MM.1S (cell line): Measurements from ENCODE around the gene BPI.

Experiments
- DNase-seq: peaks from one replicate; pipeline ENCODE4 v3.0.0-alpha.2; 2015
- H2AFZ ChIP-seq: fragments of 300-600 bp; sonication (generic); 2 replicates; pipeline ENCODE4 v1.6.0; 2016; ENCODE audit warnings: antibody characterized with exemption, low read length
- H3F3A ChIP-seq: fragments of 300-600 bp; sonication (generic); 2 replicates; pipeline ENCODE4 v1.6.1; 2016; ENCODE audit warnings: mild to moderate bottlenecking, antibody characterized with exemption, low read length, moderate library complexity, mixed read lengths; ENCODE audit not compliant: insufficient read depth
- H3K27ac ChIP-seq: fragments of 300-600 bp; sonication (generic); 2 replicates; pipeline ENCODE4 v1.5.1; 2016; ENCODE audit warnings: mild to moderate bottlenecking, low read length
- H3K27me3 ChIP-seq: fragments of 300-600 bp; sonication (generic); replicated peaks from 2 replicates; pipeline ENCODE4 v1.6.0; 2016; ENCODE audit warnings: low read length; ENCODE audit not compliant: insufficient read depth
- H3K36me3 ChIP-seq: fragments of 300-600 bp; sonication (generic); replicated peaks from 2 replicates; pipeline ENCODE4 v1.6.1; 2016; ENCODE audit warnings: mild to moderate bottlenecking, low read length, mixed read lengths; ENCODE audit not compliant: insufficient read depth
- H3K4me1 ChIP-seq: fragments of 300-600 bp; sonication (generic); 2 replicates; pipeline ENCODE4 v1.6.1; 2016; ENCODE audit warnings: low read length, mixed read lengths
- H3K4me2 ChIP-seq: fragments of 300-600 bp; sonication (generic); 2 replicates; pipeline ENCODE4 v1.6.0; 2016; ENCODE audit warnings: low read depth, low read length
- H3K4me3 ChIP-seq: fragments of 300-600 bp; sonication (generic); 2 replicates; pipeline ENCODE4 v1.5.1; 2016; ENCODE audit warnings: low read length, mixed read lengths
- H3K79me2 ChIP-seq: fragments of 300-600 bp; sonication (generic); 2 replicates; pipeline ENCODE4 v1.6.1; 2016; ENCODE audit warnings: mixed run types, low read length, mixed read lengths
- H3K9ac ChIP-seq: fragments of 300-600 bp; sonication (generic); 2 replicates; pipeline ENCODE4 v1.6.1; 2016; ENCODE audit warnings: low read length, mixed read lengths
- H3K9me2 ChIP-seq: fragments of 300-600 bp; sonication (generic); replicated peaks from 2 replicates; pipeline ENCODE4 v1.6.1; 2016; ENCODE audit warnings: mild to moderate bottlenecking, low read length, mixed read lengths; ENCODE audit not compliant: insufficient read depth
- H3K9me3 ChIP-seq: fragments of 300-600 bp; sonication (generic); replicated peaks from 2 replicates; pipeline ENCODE4 v1.6.1; 2016; ENCODE audit warnings: mild to moderate bottlenecking, low read length, mixed read lengths; ENCODE audit not compliant: insufficient read depth
- H4K20me1 ChIP-seq: fragments of 300-600 bp; sonication (generic); 2 replicates; pipeline ENCODE4 v1.6.1; 2016; ENCODE audit warnings: mild to moderate bottlenecking, low read length, moderate library complexity, mixed read lengths; ENCODE audit not compliant: insufficient read depth
- CTCF ChIP-seq: fragments of 300-600 bp; sonication (generic); IDR thresholded peaks from 2 replicates; pipeline ENCODE4 v1.5.1; 2016; ENCODE audit warnings: antibody characterized with exemption, low read length, mixed read lengths
- EZH2 ChIP-seq: fragments of 300-600 bp; sonication (generic); optimal IDR thresholded peaks from 2 replicates; pipeline ENCODE3; 2017; ENCODE audit warnings: low read depth, mild to moderate bottlenecking, antibody characterized with exemption, low read length, mixed read lengths
- EZH2phosphoT487 ChIP-seq: fragments of 300-600 bp; sonication (generic); IDR thresholded peaks from 2 replicates; pipeline ENCODE4 v1.6.1; 2018; ENCODE audit warnings: antibody characterized with exemption, low read length

BPI gene

GRCh38 chr20:38331814-38332213 is 27.9 kb downstream of the BPI start:
- H2AFZ ChIP-seq = no peak overlapping the region

GRCh38 chr20:38334016-38334415 is 30.1 kb downstream of the BPI start:
- no peak for DNase-seq
- Histone ChIP-seq H3K79me2 (no peaks in the 10 kb centered on the region), H2AFZ (no peak overlapping the region), H3K36me3 (no peaks in the 10 kb centered on the region), H3K9ac (no peak overlapping the region), H3K27me3 (no peaks in the 10 kb centered on the region), H3K4me1 (no peaks in the 10 kb centered on the region), H4K20me1 (no peaks in the 10 kb centered on the region), H3K9me3 (no peaks in the 10 kb centered on the region), H3K4me3 (no peak overlapping the region), H3F3A (no peaks in the 10 kb centered on the region), H3K4me2 (no peak overlapping the region), H3K9me2 (no peaks in the 10 kb centered on the region), H3K27ac (no peak overlapping the region)
- TF ChIP-seq CTCF = no peak
- TF ChIP-seq EZH2phosphoT487 = no peak
- TF ChIP-seq EZH2 = no peak

More at GRCh38 chr20:38331814-38332213, 27.9 kb downstream of the BPI start:
- H3K9ac ChIP-seq = no peak overlapping the region
- H3K79me2 ChIP-seq = no peaks in the 10 kb centered on the region
- H3K27me3 ChIP-seq = no peaks in the 10 kb centered on the region
- no peaks in the 10 kb centered on the region for H3F3A ChIP-seq
- H3K4me3 ChIP-seq = no peak overlapping the region
- H3K4me1 ChIP-seq = no peaks in the 10 kb centered on the region
- H3K36me3 ChIP-seq = no peaks in the 10 kb centered on the region
- no peaks in the 10 kb centered on the region for H3K9me3 ChIP-seq
- no peak for DNase-seq
- H3K9me2 ChIP-seq = no peaks in the 10 kb centered on the region
- no peaks in the 10 kb centered on the region for H4K20me1 ChIP-seq
- H3K27ac ChIP-seq = no peak overlapping the region
- no peak for TF ChIP-seq EZH2phosphoT487
- no peak for TF ChIP-seq CTCF
- no peak for TF ChIP-seq EZH2
- H3K4me2 ChIP-seq = no peak overlapping the region

- Histone ChIP-seq H3F3A (no peaks in the 10 kb centered on the region), H2AFZ (no peak overlapping the region), H3K4me1 (no peaks in the 10 kb centered on the region), H3K4me2 (no peak overlapping the region), H3K9ac (no peak overlapping the region), H3K9me2 (no peaks in the 10 kb centered on the region), H4K20me1 (no peaks in the 10 kb centered on the region), H3K9me3 (no peaks in the 10 kb centered on the region), H3K27ac (no peak overlapping the region), H3K27me3 (no peaks in the 10 kb centered on the region), H3K79me2 (no peaks in the 10 kb centered on the region), H3K4me3 (no peak overlapping the region), H3K36me3 (no peaks in the 10 kb centered on the region)
- DNase-seq = no peak
- TF ChIP-seq EZH2 (no peak), CTCF (no peak), EZH2phosphoT487 (no peak)
These were observed 32.8 kb downstream of the BPI start for GRCh38 chr20:38336726-38337125.
